ENCODE measurements around the gene PCA3.

GRCh38 chr9:76758476-76758875 lies 5.8 kb upstream of the PCA3 start:
- TF ChIP-seq HEYL (CRISPR knock-in tag; IDR thresholded peaks at IDR 0.05) (no peak), CTCF (IDR thresholded peaks at IDR 0.05) (no peak)
